Measurements from ENCODE around the gene GNLY.

GRCh38 chr2:85681776-85682175, 12.4 kb upstream of the GNLY start:
- TF ChIP-seq CTCF (IDR thresholded peaks at IDR 0.05; ENCODE audit: low read depth, low read length) = no peak
- no peak for TF ChIP-seq EZH2phosphoT487 (IDR thresholded peaks at IDR 0.05; ENCODE audit: low read depth)

All from OCI-LY3 (cell line).